Measurements from ENCODE around the gene ZNRD2.

ZNRD2 gene

DNA sequence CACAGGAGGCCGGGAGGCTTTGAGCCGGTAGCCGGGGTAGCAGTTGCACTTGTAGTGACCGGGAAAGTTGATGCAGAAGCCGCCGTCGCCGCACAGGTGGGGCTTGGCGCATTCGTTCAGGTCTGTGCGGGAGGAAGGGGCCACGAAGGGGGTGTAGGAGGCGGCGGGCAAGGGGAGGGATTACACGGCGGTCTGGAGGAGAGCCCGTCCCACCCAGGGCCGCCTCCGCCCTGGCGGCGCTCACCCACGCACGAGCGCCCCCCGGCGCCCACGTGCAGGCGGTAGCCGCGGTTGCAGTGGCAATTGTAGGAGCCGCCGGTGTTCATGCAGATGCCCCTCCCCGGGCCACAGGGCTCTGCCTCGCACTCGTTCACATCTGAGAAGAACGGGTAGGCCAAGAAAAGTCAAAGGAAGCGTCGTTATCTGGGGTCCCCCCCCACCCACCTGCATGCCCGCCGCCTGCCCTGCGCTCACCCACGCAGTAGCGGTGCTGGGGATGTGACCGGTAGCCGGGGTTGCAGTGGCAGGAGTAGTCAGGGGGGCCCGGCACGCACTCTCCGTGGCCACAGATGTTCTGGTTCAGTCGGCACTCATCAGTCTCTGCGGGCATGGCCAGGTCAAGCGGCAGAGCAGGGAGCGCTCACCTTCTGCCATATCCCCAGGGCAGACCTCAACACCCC lies 22.7 kb upstream of the ZNRD2 start:
- H3K4me3 ChIP-seq (ENCODE audit: low read depth, low read length), result peak overlapping the region; percentile 65; the same call in 1 of the 2 replicates
- peak; percentile 30 for TF ChIP-seq CTCF (IDR thresholded peaks at IDR 0.05; ENCODE audit: insufficient read depth, low read depth, low read length, missing control alignments)

GRCh38 chr11:65548395-65548794 lies 21.9 kb upstream of the ZNRD2 start:
- TF ChIP-seq CTCF (IDR thresholded peaks at IDR 0.05; ENCODE audit: insufficient read depth, low read depth, low read length, missing control alignments), result no peak
- H3K4me3 ChIP-seq (ENCODE audit: low read depth, low read length), result no peak overlapping the region
- no peak for DNase-seq (ENCODE audit: low read depth)

More for the DNA sequence above, 22.7 kb upstream of the ZNRD2 start:
- no peak for DNase-seq (ENCODE audit: low read depth)

- DNase-seq (ENCODE audit: low read depth), result no peak
- no peak overlapping the region for H3K4me3 ChIP-seq (ENCODE audit: low read depth, low read length)
- no peak for TF ChIP-seq CTCF (IDR thresholded peaks at IDR 0.05; ENCODE audit: insufficient read depth, low read depth, low read length, missing control alignments)
These were observed 21.2 kb upstream of the ZNRD2 start for GRCh38 chr11:65549096-65549495.

GRCh38 chr11:65551572-65552387 lies 18.5 kb upstream of the ZNRD2 start:
- TF ChIP-seq CTCF (IDR thresholded peaks at IDR 0.05; ENCODE audit: insufficient read depth, low read depth, low read length, missing control alignments), result peak; percentile 72
- DNase-seq (ENCODE audit: low read depth), result peak; percentile 84
- no peak overlapping the region for H3K4me3 ChIP-seq (ENCODE audit: low read depth, low read length)

GRCh38 chr11:65552388-65552951 lies 17.8 kb upstream of the ZNRD2 start:
- no peak for DNase-seq (ENCODE audit: low read depth)
- TF ChIP-seq CTCF (IDR thresholded peaks at IDR 0.05; ENCODE audit: insufficient read depth, low read depth, low read length, missing control alignments), result no peak

GRCh38 chr11:65553301-65554001 lies 16.8 kb upstream of the ZNRD2 start:
- no peak overlapping the region for H3K4me3 ChIP-seq (ENCODE audit: low read depth, low read length)
- DNase-seq (ENCODE audit: low read depth), result peak; percentile 50
- TF ChIP-seq CTCF (IDR thresholded peaks at IDR 0.05; ENCODE audit: insufficient read depth, low read depth, low read length, missing control alignments), result no peak

More at GRCh38 chr11:65552388-65552951, 17.8 kb upstream of the ZNRD2 start:
- no peak overlapping the region for H3K4me3 ChIP-seq (ENCODE audit: low read depth, low read length)

Data from GM12865 (cell line).